Measurements from ENCODE around the gene ACOT7.

Gene ACOT7

GRCh38 chr1:6360517-6361070, 33.0 kb downstream of the ACOT7 start:
- DNase-seq (ENCODE audit: low spot score) = no peak

GRCh38 chr1:6360117-6360496, 33.5 kb downstream of the ACOT7 start:
- DNase-seq (ENCODE audit: low spot score) = no peak

- peak; percentile 83 for DNase-seq (ENCODE audit: low spot score)
Measured at GRCh38 chr1:6359216-6360116, 34.1 kb downstream of the ACOT7 start.

GRCh38 chr1:6358757-6359201, 34.8 kb downstream of the ACOT7 start:
- DNase-seq (ENCODE audit: low spot score) = no peak

- no peak for DNase-seq (ENCODE audit: low spot score)
Measured at GRCh38 chr1:6358144-6358624, 35.4 kb downstream of the ACOT7 start.

GRCh38 chr1:6357243-6357936, 36.2 kb downstream of the ACOT7 start:
- DNase-seq (ENCODE audit: low spot score) = no peak

GRCh38 chr1:6355621-6356020, 37.9 kb downstream of the ACOT7 start:
- no peak for DNase-seq (ENCODE audit: low spot score)

- DNase-seq (ENCODE audit: low spot score) = no peak
Measured at GRCh38 chr1:6354659-6355317, 38.8 kb downstream of the ACOT7 start.

GRCh38 chr1:6353955-6354658, 39.5 kb downstream of the ACOT7 start:
- DNase-seq (ENCODE audit: low spot score) = no peak

- no peak for DNase-seq (ENCODE audit: low spot score)
Measured at GRCh38 chr1:6353619-6353954, 40.0 kb downstream of the ACOT7 start.

- DNase-seq (ENCODE audit: low spot score) = no peak
Measured at GRCh38 chr1:6352138-6352563, 41.4 kb downstream of the ACOT7 start.

- DNase-seq (ENCODE audit: low spot score) = no peak
Measured at GRCh38 chr1:6351480-6352137, 42.0 kb downstream of the ACOT7 start.

- DNase-seq (ENCODE audit: low spot score) = no peak
Measured at GRCh38 chr1:6350416-6351088, 43.0 kb downstream of the ACOT7 start.

GRCh38 chr1:6349254-6349943, 44.2 kb downstream of the ACOT7 start:
- DNase-seq (ENCODE audit: low spot score) = no peak

- no peak for DNase-seq (ENCODE audit: low spot score)
Measured at GRCh38 chr1:6348511-6349191, 44.9 kb downstream of the ACOT7 start.

- peak; percentile 66 for DNase-seq (ENCODE audit: low spot score)
Measured at GRCh38 chr1:6347641-6348487, 45.7 kb downstream of the ACOT7 start.

- DNase-seq (ENCODE audit: low spot score) = no peak
Measured at GRCh38 chr1:6345460-6345859, 48.1 kb downstream of the ACOT7 start.

GRCh38 chr1:6345009-6345408, 48.6 kb downstream of the ACOT7 start:
- DNase-seq (ENCODE audit: low spot score) = no peak
